Stimulated activated CD4-positive, alpha-beta T cell treated with anti-CD3 and anti-CD28 coated beads, Interleukin-12 subunit alpha, Interleukin-12 subunit beta, amount 100 ng/mL, for 48 hours (primary cell): ENCODE measurements around the gene CR1L.
A peak's percentile ranks its signal among the peaks of the same experiment; 100 is the strongest.
"Not testable (repeated sequence)": the region's sequence is repeated elsewhere in the genome, so short reads cannot be mapped to it uniquely, and the experiment has no call there.

Experiments used
- DNase-seq, 3 donors: peaks; one replicate each; pipeline ENCODE4 v3.0.0-alpha.2; 2020; ENCODE audit warnings: low read depth in 2 of 3, low spot score in 1 of 3

CR1L gene

GRCh38 chr1:207644852-207645634 lies at the start of gene CR1L:
TSS of gene CR1L (plus strand) at chr1:207645133. CDS start at chr1:207645234, 101 bp downstream.
- peak; percentile 55 to 72 (median 59) for DNase-seq

- no peak for DNase-seq
Measured at GRCh38 chr1:207603777-207604176, 41.2 kb upstream of the CR1L start.

GRCh38 chr1:207605444-207606361 lies 39.2 kb upstream of the CR1L start:
- DNase-seq, result no peak

- no peak for DNase-seq
Measured at GRCh38 chr1:207606362-207606755, 38.6 kb upstream of the CR1L start.

GRCh38 chr1:207612762-207613161 lies 32.2 kb upstream of the CR1L start:
- DNase-seq, result no peak

GRCh38 chr1:207619871-207620542 lies 24.9 kb upstream of the CR1L start:
- DNase-seq, result no peak

- no peak for DNase-seq
Measured at GRCh38 chr1:207620543-207620893, 24.4 kb upstream of the CR1L start.

- DNase-seq, result not testable (repeated sequence)
Measured at GRCh38 chr1:207625504-207626071, 19.3 kb upstream of the CR1L start.

- DNase-seq, result no peak
Measured at GRCh38 chr1:207626972-207627337, 18.0 kb upstream of the CR1L start.

GRCh38 chr1:207627496-207627895 lies 17.4 kb upstream of the CR1L start:
- no peak for DNase-seq

GRCh38 chr1:207628776-207629175 lies 16.2 kb upstream of the CR1L start:
- no peak for DNase-seq

GRCh38 chr1:207631137-207631536 lies 13.8 kb upstream of the CR1L start:
- no peak for DNase-seq

GRCh38 chr1:207633226-207633625 lies 11.7 kb upstream of the CR1L start:
- no peak for DNase-seq

- not testable (repeated sequence) for DNase-seq
Measured at GRCh38 chr1:207633699-207634289, 11.1 kb upstream of the CR1L start.

GRCh38 chr1:207634293-207634692 lies 10.6 kb upstream of the CR1L start:
- not testable (repeated sequence) for DNase-seq

GRCh38 chr1:207635569-207636186 lies 9.3 kb upstream of the CR1L start:
- not testable (repeated sequence) for DNase-seq

- DNase-seq, result not testable (repeated sequence)
Measured at GRCh38 chr1:207638487-207639145, 6.3 kb upstream of the CR1L start.

GRCh38 chr1:207639362-207639761 lies 5.6 kb upstream of the CR1L start:
- DNase-seq, result not testable (repeated sequence)

GRCh38 chr1:207644166-207644851 lies 624 bp upstream of the CR1L start:
- DNase-seq, result no peak
